GM12865 (cell line): ENCODE results near the gene RTKN.

Experiments used
- DNase-seq: peaks from one replicate; pipeline ENCODE4 v3.0.0; 2010; ENCODE audit warnings: low read depth
- H3K4me3 ChIP-seq: 2 replicates; pipeline ENCODE4 v1.5.1; 2011; ENCODE audit warnings: mild to moderate bottlenecking, low read depth, low read length, control low read depth
- TF ChIP-seq, protein P1 (sequence below): IDR thresholded peaks from 2 replicates; pipeline ENCODE4 v1.5.1; 2011; ENCODE audit warnings: low read length, control low read depth, low read depth, inconsistent platforms; ENCODE audit not compliant: insufficient read depth; ENCODE audit errors: missing control alignments

The RTKN gene

DNA sequence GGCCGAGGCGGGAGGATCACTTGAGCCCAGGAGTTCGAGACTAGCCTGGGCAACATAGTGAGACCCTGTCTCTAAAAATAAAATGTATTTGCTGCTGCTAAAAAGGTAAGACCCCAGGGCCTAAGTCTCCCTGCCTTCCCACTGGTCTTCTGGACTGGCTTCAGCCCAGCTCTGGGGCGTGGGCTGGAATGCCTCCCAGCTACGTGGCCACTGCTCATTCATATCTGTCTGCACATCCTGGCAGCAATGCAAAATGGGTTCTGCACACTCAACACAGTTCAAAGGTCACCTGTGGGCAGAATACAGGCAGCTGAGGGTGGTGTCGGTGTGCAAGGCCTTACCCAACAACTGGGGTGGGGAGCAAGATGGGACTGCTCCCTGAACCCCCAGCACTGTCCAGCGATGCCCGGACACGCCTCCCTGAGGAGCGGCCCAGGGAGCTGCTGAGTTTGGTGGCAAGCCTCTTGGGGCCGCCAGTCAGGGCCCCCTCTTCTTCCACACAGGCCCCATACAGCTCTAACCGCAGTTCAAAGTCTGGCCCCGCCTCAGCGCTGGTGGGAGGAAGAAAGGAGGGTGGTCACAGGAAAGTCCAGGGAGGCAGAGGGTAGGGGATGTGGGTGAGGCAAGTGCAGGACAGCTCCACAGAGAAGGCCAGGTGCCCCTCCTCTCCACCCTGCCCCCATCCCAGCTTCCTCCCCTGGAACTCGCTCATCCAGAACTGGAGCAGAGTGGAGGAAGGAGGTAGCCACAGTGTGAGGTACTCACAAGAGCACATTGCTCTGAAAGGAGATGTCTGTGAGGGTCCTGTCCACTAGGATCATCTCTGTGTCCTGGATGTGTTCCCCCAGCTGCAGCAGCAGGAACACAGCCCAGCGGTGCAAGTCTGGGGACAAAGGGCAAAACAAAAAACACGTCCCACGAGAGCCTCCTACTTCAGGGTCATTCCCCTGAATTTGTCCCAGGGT is 12.0 kb downstream of the RTKN start:
- no peak for DNase-seq
- TF ChIP-seq, protein P1, sequence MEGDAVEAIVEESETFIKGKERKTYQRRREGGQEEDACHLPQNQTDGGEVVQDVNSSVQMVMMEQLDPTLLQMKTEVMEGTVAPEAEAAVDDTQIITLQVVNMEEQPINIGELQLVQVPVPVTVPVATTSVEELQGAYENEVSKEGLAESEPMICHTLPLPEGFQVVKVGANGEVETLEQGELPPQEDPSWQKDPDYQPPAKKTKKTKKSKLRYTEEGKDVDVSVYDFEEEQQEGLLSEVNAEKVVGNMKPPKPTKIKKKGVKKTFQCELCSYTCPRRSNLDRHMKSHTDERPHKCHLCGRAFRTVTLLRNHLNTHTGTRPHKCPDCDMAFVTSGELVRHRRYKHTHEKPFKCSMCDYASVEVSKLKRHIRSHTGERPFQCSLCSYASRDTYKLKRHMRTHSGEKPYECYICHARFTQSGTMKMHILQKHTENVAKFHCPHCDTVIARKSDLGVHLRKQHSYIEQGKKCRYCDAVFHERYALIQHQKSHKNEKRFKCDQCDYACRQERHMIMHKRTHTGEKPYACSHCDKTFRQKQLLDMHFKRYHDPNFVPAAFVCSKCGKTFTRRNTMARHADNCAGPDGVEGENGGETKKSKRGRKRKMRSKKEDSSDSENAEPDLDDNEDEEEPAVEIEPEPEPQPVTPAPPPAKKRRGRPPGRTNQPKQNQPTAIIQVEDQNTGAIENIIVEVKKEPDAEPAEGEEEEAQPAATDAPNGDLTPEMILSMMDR, result no peak
- no peak overlapping the region for H3K4me3 ChIP-seq

GRCh38 chr2:74428675-74429074 is 13.1 kb downstream of the RTKN start:
- no peak overlapping the region for H3K4me3 ChIP-seq
- DNase-seq, result no peak
- TF ChIP-seq, protein P1, result no peak

GRCh38 chr2:74427551-74427950 is 14.2 kb downstream of the RTKN start:
- no peak for DNase-seq
- H3K4me3 ChIP-seq, result no peak overlapping the region
- TF ChIP-seq, protein P1, result no peak

DNA sequence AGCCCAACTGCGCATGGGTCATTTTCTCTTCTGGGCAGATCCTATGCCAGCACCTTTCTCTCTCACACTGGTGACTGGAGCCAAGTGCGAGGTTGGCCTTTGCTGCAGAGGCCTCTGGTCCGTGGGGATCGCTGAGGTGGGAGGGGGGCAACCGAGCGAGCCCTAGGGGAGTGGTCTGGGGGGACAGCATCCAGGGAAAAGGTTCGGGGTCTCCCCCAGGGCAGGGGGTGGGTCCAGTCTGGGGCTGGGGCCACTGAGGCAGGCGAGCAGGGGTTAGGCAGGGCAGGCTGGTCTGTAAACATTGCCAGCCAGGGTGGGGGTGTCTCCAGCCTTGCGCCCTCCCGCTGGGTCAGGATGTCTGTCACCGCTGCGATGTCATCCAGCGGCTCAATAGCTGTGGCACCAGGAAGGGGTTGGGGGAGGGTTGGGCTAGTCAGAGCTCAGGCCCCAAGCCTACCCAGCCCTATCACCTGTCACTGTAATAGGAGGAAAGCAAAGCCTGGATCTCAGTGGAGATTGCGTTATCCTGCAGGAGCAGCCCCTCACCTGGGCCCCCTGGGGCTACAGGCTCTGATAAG is 15.5 kb downstream of the RTKN start:
- DNase-seq, result no peak
- TF ChIP-seq, protein P1, result no peak

GRCh38 chr2:74425523-74425922 is 16.2 kb downstream of the RTKN start:
- no peak for DNase-seq
- no peak overlapping the region for H3K4me3 ChIP-seq

More for the DNA sequence above, 15.5 kb downstream of the RTKN start:
- no peak overlapping the region for H3K4me3 ChIP-seq

DNA sequence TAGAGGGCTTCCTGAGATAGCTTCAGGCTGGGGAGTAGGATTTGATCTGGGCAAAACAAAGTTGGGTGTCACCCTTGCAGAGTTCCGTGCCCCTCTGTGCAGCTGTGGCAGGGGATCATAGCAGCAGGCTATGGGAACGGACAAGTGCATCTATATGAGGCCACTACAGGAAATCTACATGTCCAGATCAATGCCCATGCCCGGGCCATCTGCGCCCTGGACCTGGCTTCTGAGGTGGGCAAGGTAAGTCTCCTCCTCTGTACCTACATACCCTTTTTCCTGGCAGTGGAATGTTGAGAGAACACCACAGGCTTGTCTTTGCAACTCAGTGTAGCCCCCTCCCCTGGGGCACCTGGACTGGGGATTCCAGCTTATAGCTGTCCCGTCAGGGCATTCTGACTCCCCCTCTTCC is 16.7 kb downstream of the RTKN start:
- TF ChIP-seq, protein P1, result no peak
- no peak overlapping the region for H3K4me3 ChIP-seq

More at GRCh38 chr2:74425523-74425922, 16.2 kb downstream of the RTKN start:
- TF ChIP-seq, protein P1, result no peak

More for the DNA sequence above, 16.7 kb downstream of the RTKN start:
- no peak for DNase-seq
